Fibroblast of the aortic adventitia (primary cell): ENCODE measurements around the gene DNAH9. TPM values are rescaled to one million over a fixed set of nuclear protein-coding genes. Genes with fewer than 3 reads are reported as not detected.

ENCODE experiments used
- DNase-seq: peaks from one replicate; pipeline ENCODE4 v3.0.0-alpha.2; 2010; ENCODE audit warnings: low read depth
- H3K4me3 ChIP-seq: 2 replicates; pipeline ENCODE4 v1.5.1; 2011; ENCODE audit warnings: low read depth, mild to moderate bottlenecking, control low read depth, low read length, moderate library complexity
- total RNA-seq: library from RNA; depleted of rRNA; stranded (reverse); fragments of >200 nt; gene quantifications from 2 replicates; pipeline ENCODE4 v1.2.3, GENCODE V29; 2012; ENCODE audit warnings: low replicate concordance
- TF ChIP-seq, protein P1 (sequence below): IDR thresholded peaks from 2 replicates; pipeline ENCODE4 v1.5.1; 2011; ENCODE audit warnings: mild to moderate bottlenecking, low read length, control low read depth, inconsistent platforms; ENCODE audit not compliant: insufficient read depth

The DNAH9 gene
- total RNA-seq, 1 donor: not detected

DNA sequence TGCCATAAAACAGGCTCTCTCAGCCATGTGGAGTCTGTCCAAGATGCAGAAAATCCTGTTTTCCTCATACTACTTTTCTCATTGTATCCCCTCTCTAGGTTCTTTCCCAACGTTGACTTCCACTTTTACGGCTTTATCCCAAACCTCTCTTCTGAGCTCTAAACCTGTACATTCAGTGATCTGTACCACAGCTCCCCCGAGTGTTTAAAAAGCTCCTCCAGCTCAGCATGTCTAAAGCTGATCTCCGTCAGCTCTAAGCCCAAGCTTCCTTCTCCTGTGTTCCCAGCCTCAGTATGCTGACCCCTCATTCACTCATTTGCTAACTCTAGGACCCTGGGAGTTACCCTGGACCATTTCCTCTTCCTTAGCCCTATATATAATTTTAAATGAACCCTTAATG is 144.6 kb downstream of the DNAH9 start:
- TF ChIP-seq, protein P1, sequence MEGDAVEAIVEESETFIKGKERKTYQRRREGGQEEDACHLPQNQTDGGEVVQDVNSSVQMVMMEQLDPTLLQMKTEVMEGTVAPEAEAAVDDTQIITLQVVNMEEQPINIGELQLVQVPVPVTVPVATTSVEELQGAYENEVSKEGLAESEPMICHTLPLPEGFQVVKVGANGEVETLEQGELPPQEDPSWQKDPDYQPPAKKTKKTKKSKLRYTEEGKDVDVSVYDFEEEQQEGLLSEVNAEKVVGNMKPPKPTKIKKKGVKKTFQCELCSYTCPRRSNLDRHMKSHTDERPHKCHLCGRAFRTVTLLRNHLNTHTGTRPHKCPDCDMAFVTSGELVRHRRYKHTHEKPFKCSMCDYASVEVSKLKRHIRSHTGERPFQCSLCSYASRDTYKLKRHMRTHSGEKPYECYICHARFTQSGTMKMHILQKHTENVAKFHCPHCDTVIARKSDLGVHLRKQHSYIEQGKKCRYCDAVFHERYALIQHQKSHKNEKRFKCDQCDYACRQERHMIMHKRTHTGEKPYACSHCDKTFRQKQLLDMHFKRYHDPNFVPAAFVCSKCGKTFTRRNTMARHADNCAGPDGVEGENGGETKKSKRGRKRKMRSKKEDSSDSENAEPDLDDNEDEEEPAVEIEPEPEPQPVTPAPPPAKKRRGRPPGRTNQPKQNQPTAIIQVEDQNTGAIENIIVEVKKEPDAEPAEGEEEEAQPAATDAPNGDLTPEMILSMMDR: no peak
- no peak for DNase-seq
- H3K4me3 ChIP-seq: no peak overlapping the region

GRCh38 chr17:11744696-11745095 is 146.4 kb downstream of the DNAH9 start:
- no peak for DNase-seq
- TF ChIP-seq, protein P1: no peak
- H3K4me3 ChIP-seq: no peak overlapping the region

- TF ChIP-seq, protein P1: no peak
- no peak overlapping the region for H3K4me3 ChIP-seq
- DNase-seq: no peak
These were observed 149.2 kb downstream of the DNAH9 start for GRCh38 chr17:11747441-11747840.

- no peak overlapping the region for H3K4me3 ChIP-seq
- TF ChIP-seq, protein P1: no peak
- DNase-seq: no peak
These were observed 159.5 kb downstream of the DNAH9 start for GRCh38 chr17:11757815-11758214.

DNA sequence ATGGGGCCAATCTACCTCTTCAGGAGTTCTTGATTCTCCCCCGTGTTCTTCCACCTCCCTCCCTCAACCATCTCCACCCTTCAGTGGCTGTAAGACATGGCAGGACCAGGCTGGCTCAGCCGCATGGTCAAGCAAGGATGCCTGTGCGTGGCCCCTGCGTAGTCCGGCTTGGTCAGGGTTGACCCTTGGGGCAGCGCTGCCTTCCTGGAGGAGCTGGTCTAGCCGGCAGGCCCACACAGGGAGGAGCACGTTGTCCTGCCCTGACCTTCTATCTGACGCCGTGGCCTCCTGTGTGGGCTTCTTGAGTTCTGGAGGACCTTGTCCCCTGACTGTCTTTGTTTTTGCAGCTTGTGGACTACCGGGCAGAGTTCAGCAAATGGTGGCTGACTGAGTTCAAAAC is 169.8 kb downstream of the DNAH9 start:
- no peak overlapping the region for H3K4me3 ChIP-seq
- DNase-seq: no peak
- TF ChIP-seq, protein P1: no peak

DNA sequence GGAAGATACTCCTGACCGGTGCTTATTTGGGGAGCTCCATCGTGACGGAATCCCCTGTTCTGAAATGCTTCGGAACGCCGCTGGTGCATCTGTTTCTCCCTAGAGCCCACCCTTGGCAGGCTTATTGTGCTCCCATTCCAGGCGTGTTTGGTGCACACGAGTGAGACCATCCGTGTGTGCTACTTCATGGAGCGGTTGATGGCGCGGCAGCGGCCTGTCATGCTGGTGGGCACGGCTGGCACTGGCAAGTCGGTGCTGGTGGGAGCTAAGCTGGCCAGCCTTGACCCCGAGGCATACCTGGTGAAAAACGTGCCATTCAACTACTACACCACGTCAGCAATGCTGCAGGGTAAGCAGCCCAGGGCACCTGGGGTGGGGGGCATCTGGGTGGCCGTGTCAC is 170.7 kb downstream of the DNAH9 start:
- TF ChIP-seq, protein P1: no peak
- no peak for DNase-seq
- H3K4me3 ChIP-seq: no peak overlapping the region

- no peak overlapping the region for H3K4me3 ChIP-seq
- TF ChIP-seq, protein P1: no peak
- DNase-seq: no peak
These were observed 173.8 kb downstream of the DNAH9 start for GRCh38 chr17:11772031-11772430.
